Measurements from ENCODE around the gene IQCK. TPM values are rescaled to one million over a fixed set of nuclear protein-coding genes. Genes with fewer than 3 reads are reported as not detected.
"Not testable (repeated sequence)": the region's sequence is repeated elsewhere in the genome, so short reads cannot be mapped to it uniquely, and the experiment has no call there.

The IQCK gene
- total RNA-seq, 1 donor from 2014 or later = not detected

- intact Hi-C loops (cut with DNase I) = loop anchor here (5.0 kb wide), 3 partner anchors 42 to 648 kb away; partner anchors contain the start of gene COQ7
- Histone ChIP-seq H3K4me1 (peaks cover 0 to 12% of the 10 kb centered on the region in 2 donors), H3K36me3 (peaks cover 4 to 23% of the 10 kb centered on the region in 2 donors), H3K9me3 (no peaks in the 10 kb centered on the region), H3K4me3 (no peak overlapping the region), H3K27me3 (no peaks in the 10 kb centered on the region), H3K27ac (no peak overlapping the region)
- DNase-seq (ENCODE audit: low spot score in 2 of 2) = no peak
- TF ChIP-seq, protein P1, sequence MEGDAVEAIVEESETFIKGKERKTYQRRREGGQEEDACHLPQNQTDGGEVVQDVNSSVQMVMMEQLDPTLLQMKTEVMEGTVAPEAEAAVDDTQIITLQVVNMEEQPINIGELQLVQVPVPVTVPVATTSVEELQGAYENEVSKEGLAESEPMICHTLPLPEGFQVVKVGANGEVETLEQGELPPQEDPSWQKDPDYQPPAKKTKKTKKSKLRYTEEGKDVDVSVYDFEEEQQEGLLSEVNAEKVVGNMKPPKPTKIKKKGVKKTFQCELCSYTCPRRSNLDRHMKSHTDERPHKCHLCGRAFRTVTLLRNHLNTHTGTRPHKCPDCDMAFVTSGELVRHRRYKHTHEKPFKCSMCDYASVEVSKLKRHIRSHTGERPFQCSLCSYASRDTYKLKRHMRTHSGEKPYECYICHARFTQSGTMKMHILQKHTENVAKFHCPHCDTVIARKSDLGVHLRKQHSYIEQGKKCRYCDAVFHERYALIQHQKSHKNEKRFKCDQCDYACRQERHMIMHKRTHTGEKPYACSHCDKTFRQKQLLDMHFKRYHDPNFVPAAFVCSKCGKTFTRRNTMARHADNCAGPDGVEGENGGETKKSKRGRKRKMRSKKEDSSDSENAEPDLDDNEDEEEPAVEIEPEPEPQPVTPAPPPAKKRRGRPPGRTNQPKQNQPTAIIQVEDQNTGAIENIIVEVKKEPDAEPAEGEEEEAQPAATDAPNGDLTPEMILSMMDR (IDR thresholded peaks at IDR 0.05) = no peak
These were observed 2.5 kb upstream of the IQCK start for GRCh38 chr16:19715566-19715965.

- TF ChIP-seq, protein P1 (IDR thresholded peaks at IDR 0.05) = no peak
- Histone ChIP-seq H3K36me3 (peaks cover 4 to 20% of the 10 kb centered on the region in 2 donors), H3K27ac (no peak overlapping the region), H3K4me1 (peaks cover 0 to 12% of the 10 kb centered on the region in 2 donors), H3K9me3 (no peaks in the 10 kb centered on the region), H3K27me3 (no peaks in the 10 kb centered on the region), H3K4me3 (no peak overlapping the region)
- DNase-seq (ENCODE audit: low spot score in 2 of 2) = no peak
- intact Hi-C loops (cut with DNase I) = loop anchor here (2.0 to 5.0 kb wide), 4 partner anchors 41 to 649 kb away; partner anchors contain the start of genes CCP110, COQ7 and GDE1
These were observed 1.9 kb upstream of the IQCK start for GRCh38 chr16:19716183-19716582.

DNA sequence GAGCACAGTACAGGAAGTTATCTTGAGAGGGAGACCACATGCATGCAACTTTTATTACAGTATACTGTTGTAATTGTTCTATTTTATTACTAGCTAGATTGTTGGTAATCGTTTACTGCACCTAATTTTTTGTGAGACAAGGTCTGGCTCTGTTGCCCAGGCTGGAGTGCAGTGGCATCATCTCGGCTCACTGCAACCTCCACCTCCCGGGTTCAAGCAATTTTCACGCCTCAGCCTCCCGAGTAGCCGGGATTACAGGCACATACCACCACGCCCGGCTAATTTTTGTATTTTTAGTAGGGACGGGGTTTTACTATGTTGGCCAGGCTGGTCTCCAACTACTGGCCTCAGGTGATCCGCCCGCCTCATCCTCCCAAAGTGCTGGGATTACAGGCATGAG is 1.3 kb upstream of the IQCK start:
- not testable (repeated sequence) for H3K9me3 ChIP-seq; DNase-seq (ENCODE audit: low spot score in 2 of 2); H3K27me3 ChIP-seq; H3K27ac ChIP-seq
- intact Hi-C loops (cut with DNase I) = loop anchor here (2.0 to 5.0 kb wide), 4 partner anchors 41 to 649 kb away; partner anchors contain the start of genes CCP110, COQ7 and GDE1
- Histone ChIP-seq H3K4me3 (peak overlapping the region; percentile 89 to 90), H3K4me1 (peaks cover 0 to 12% of the 10 kb centered on the region in 2 donors), H3K36me3 (peaks cover 4 to 16% of the 10 kb centered on the region in 2 donors)

DNA sequence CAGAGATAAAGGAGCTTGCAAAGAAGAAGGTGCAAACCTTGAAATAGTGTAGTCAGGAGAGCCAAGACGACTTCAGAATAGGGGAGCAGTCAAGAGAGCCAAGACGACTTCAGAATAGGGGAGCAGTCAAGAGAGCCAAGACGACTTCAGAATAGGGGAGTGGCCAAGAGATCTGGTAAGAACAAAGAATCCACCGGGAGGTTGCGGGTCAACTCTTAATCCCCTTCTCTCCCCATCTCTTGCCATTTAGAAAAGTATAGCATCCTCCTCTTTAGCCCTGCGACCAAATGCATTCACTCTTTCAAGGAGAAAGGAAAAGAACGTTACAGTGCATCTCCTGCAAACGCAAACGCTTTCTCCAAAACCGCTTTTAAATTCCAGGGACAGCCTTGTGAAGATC is 757 bp upstream of the IQCK start:
- no peak for DNase-seq (ENCODE audit: low spot score in 2 of 2)
- H3K9me3 ChIP-seq = no peaks in the 10 kb centered on the region
- intact Hi-C loops (cut with DNase I) = loop anchor here (2.0 to 5.0 kb wide), 4 partner anchors 40 to 650 kb away; partner anchors contain the start of genes CCP110, COQ7 and GDE1

DNA sequence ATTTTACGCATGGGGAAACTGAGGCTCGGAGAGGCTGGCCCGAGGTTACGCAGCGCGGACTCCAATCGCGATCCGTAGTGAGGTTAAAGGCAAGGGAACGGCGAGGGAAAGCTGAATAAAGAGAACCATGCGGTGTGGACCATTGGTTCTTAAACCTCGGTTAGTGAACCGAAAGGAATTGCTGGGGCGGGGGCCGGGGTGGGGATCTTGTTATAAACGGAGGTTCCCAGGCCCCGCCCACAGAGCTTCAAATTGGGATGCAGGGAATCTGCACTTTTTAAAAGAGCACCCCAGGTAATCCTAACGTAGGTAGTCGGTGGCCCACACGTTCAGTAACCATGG is 524 bp downstream of the IQCK start:
- Histone ChIP-seq H3K27ac (peak overlapping the region in 1 of 2 donors; percentile 18), H3K27me3 (no peaks in the 10 kb centered on the region), H3K36me3 (peaks cover 4 to 11% of the 10 kb centered on the region in 2 donors), H3K4me3 (peak overlapping the region; percentile 89 to 90), H3K9me3 (no peaks in the 10 kb centered on the region), H3K4me1 (peaks cover 0 to 12% of the 10 kb centered on the region in 2 donors)
- TF ChIP-seq, protein P1 (IDR thresholded peaks at IDR 0.05) = no peak
- intact Hi-C loops (cut with DNase I) = loop anchor here (1.0 to 5.0 kb wide), 5 partner anchors 39 to 651 kb away; partner anchors contain the start of genes COQ7, GPRC5B and VPS35L
- no peak for DNase-seq (ENCODE audit: low spot score in 2 of 2)

More for the DNA sequence above, 757 bp upstream of the IQCK start:
- Histone ChIP-seq H3K4me3 (peak overlapping the region; percentile 89 to 90), H3K4me1 (peaks cover 0 to 12% of the 10 kb centered on the region in 2 donors), H3K27ac (peak overlapping the region; percentile 46 to 80), H3K27me3 (no peaks in the 10 kb centered on the region), H3K36me3 (peaks cover 4 to 14% of the 10 kb centered on the region in 2 donors)
- TF ChIP-seq, protein P1 (IDR thresholded peaks at IDR 0.05) = no peak

DNA sequence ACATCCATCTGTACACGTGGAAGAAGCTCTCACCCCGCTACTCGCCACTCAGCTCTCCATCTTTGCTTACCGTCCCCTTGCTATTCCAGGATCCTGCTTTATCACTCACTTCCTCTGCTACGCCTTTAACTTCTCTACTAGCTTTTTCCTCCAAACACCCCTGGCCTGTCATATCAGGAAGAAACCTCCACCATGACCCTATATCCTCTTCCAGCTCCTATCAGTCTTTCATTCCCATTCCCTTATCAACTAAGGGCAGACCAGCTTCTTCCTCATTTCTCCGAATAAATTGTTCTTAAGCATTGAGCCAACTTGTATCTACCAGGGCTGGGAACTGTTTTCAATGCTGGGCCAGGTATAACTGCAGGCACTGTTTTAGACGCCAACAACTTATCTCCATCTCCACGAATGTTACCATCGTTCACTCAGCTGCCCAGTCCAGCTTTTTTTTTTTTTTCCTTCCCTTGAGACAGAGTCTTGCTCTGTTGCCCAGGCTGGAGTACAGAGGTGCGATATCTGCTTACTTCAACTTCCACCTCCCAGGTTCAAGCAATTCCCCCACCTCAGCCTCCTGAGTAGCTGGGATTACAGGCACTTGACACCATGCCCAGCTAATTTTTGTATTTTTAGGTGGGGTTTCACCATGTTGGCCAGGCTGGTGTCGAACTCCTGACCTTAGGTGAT is 4.3 kb downstream of the IQCK start:
- H3K9me3 ChIP-seq = no peaks in the 10 kb centered on the region
- no peaks in the 10 kb centered on the region for H3K27me3 ChIP-seq
- TF ChIP-seq, protein P1 (IDR thresholded peaks at IDR 0.05) = no peak
- no peaks in the 10 kb centered on the region for H3K36me3 ChIP-seq
- intact Hi-C loops (cut with DNase I) = no loop called here
- DNase-seq (ENCODE audit: low spot score in 2 of 2) = peak in 1 of 2 donors; percentile 15
- no peak overlapping the region for H3K27ac ChIP-seq
- H3K4me1 ChIP-seq = peaks cover 0 to 4% of the 10 kb centered on the region in 2 donors
- H3K4me3 ChIP-seq = no peak overlapping the region
